RWPE2 (cell line): Measurements from ENCODE around the gene PRKACB.

Source experiments
- ATAC-seq: fragments of 200-7000 bp; cut with Tn5 transposase; 3 replicates; pipeline ENCODE4 v1.9.1; 2021; ENCODE audit warnings: low read depth
- DNase-seq: peaks from one replicate; pipeline ENCODE4 v3.0.0-alpha.2; 2020; ENCODE audit warnings: low spot score
- H3K27ac ChIP-seq: fragments of 450-650 bp; 2 replicates; pipeline ENCODE4 v1.5.1; 2017; ENCODE audit warnings: mild to moderate bottlenecking; ENCODE audit not compliant: poor library complexity, severe bottlenecking
- H3K27me3 ChIP-seq: fragments of 250-450 bp; sonication (Bioruptor Pico); 2 replicates; pipeline ENCODE4 v1.5.1; 2021; ENCODE audit warnings: mild to moderate bottlenecking, moderate library complexity; ENCODE audit not compliant: insufficient read depth, poor library complexity, severe bottlenecking
- H3K36me3 ChIP-seq: fragments of 250-450 bp; sonication (Bioruptor Pico); 2 replicates; pipeline ENCODE4 v1.5.1; 2020; ENCODE audit warnings: low read depth, mild to moderate bottlenecking, moderate library complexity
- H3K4me1 ChIP-seq: fragments of 250-450 bp; sonication (Bioruptor Pico); 2 replicates; pipeline ENCODE4 v1.5.1; 2021; ENCODE audit warnings: mild to moderate bottlenecking, moderate library complexity; ENCODE audit not compliant: insufficient read depth, poor library complexity, severe bottlenecking
- H3K4me3 ChIP-seq: fragments of 250-450 bp; sonication (Bioruptor Pico); 2 replicates; pipeline ENCODE4 v1.5.1; 2021; ENCODE audit warnings: mild to moderate bottlenecking, moderate library complexity; ENCODE audit not compliant: severe bottlenecking
- H3K9me3 ChIP-seq: fragments of 250-450 bp; sonication (Bioruptor Pico); 2 replicates; pipeline ENCODE4 v1.5.1; 2021; ENCODE audit warnings: mild to moderate bottlenecking, moderate library complexity; ENCODE audit not compliant: severe bottlenecking
- CTCF ChIP-seq: fragments of 450-650 bp; IDR thresholded peaks from one replicate; pipeline ENCODE4 v1.5.1; 2017; ENCODE audit warnings: mild to moderate bottlenecking, moderate library complexity; ENCODE audit not compliant: poor library complexity, severe bottlenecking

Gene PRKACB

GRCh38 chr1:84272401-84272800 lies 128.3 kb downstream of the PRKACB start:
- H3K27me3 ChIP-seq: no peaks in the 10 kb centered on the region
- H3K4me3 ChIP-seq: no peak overlapping the region
- peak; percentile 84 for ATAC-seq
- no peaks in the 10 kb centered on the region for H3K9me3 ChIP-seq
- no peak for TF ChIP-seq CTCF
- H3K4me1 ChIP-seq: no peaks in the 10 kb centered on the region
- DNase-seq: no peak
- no peak overlapping the region for H3K27ac ChIP-seq
- H3K36me3 ChIP-seq: no peaks in the 10 kb centered on the region

- H3K36me3 ChIP-seq: no peaks in the 10 kb centered on the region
- H3K9me3 ChIP-seq: no peaks in the 10 kb centered on the region
- H3K4me3 ChIP-seq: no peak overlapping the region
- no peak overlapping the region for H3K27ac ChIP-seq
- ATAC-seq: no peak
- H3K4me1 ChIP-seq: no peaks in the 10 kb centered on the region
- H3K27me3 ChIP-seq: no peaks in the 10 kb centered on the region
- no peak for TF ChIP-seq CTCF
- no peak for DNase-seq
Measured at GRCh38 chr1:84277343-84278059, 133.4 kb downstream of the PRKACB start.

- Histone ChIP-seq H3K4me3 (no peak overlapping the region), H3K4me1 (no peaks in the 10 kb centered on the region), H3K9me3 (no peaks in the 10 kb centered on the region), H3K36me3 (no peaks in the 10 kb centered on the region), H3K27me3 (no peaks in the 10 kb centered on the region), H3K27ac (no peak overlapping the region)
- DNase-seq: no peak
- no peak for TF ChIP-seq CTCF
- ATAC-seq: no peak
Measured at GRCh38 chr1:84278905-84279304, 134.8 kb downstream of the PRKACB start.

- ATAC-seq (no peak), DNase-seq (no peak)
- Histone ChIP-seq H3K27ac (no peak overlapping the region), H3K4me1 (no peaks in the 10 kb centered on the region), H3K4me3 (no peak overlapping the region), H3K9me3 (no peaks in the 10 kb centered on the region), H3K36me3 (no peaks in the 10 kb centered on the region), H3K27me3 (no peaks in the 10 kb centered on the region)
- TF ChIP-seq CTCF: no peak
Measured at GRCh38 chr1:84280912-84281311, 136.8 kb downstream of the PRKACB start.

- DNase-seq (no peak), ATAC-seq (no peak)
- H3K27ac ChIP-seq: no peak overlapping the region
- H3K4me1 ChIP-seq: no peaks in the 10 kb centered on the region
- no peaks in the 10 kb centered on the region for H3K27me3 ChIP-seq
- no peak for TF ChIP-seq CTCF
- H3K36me3 ChIP-seq: no peaks in the 10 kb centered on the region; the same call in 1 of the 2 replicates
- peaks cover 4% of the 10 kb centered on the region for H3K9me3 ChIP-seq
- H3K4me3 ChIP-seq: no peak overlapping the region
Measured at GRCh38 chr1:84282780-84283333, 138.8 kb downstream of the PRKACB start.
